HUES48 (cell line): ENCODE results near the gene RFX2.

Source experiments
- H3K27ac ChIP-seq: one replicate; pipeline ENCODE4 v1.7.0; 2013; ENCODE audit warnings: low read depth, low read length, inconsistent platforms
- H3K27me3 ChIP-seq: 2 replicates; pipeline ENCODE4 v1.6.1; 2013; ENCODE audit warnings: mild to moderate bottlenecking, low read length; ENCODE audit not compliant: control insufficient read depth, insufficient read depth
- H3K36me3 ChIP-seq: 2 replicates; pipeline ENCODE4 v1.6.1; 2013; ENCODE audit warnings: low read length; ENCODE audit not compliant: control insufficient read depth, insufficient read depth
- H3K4me1 ChIP-seq: 2 replicates; pipeline ENCODE4 v1.6.1; 2013; ENCODE audit warnings: mild to moderate bottlenecking, low read length; ENCODE audit not compliant: control insufficient read depth, insufficient read depth
- H3K4me3 ChIP-seq: 2 replicates; pipeline ENCODE4 v1.5.1; 2013; ENCODE audit warnings: mild to moderate bottlenecking, low read depth, low read length
- H3K9ac ChIP-seq: 2 replicates; pipeline ENCODE4 v1.6.1; 2013; ENCODE audit warnings: mild to moderate bottlenecking, low read depth, low read length, moderate library complexity
- H3K9me3 ChIP-seq: 2 replicates; pipeline ENCODE4 v1.6.1; 2013; ENCODE audit warnings: low read length; ENCODE audit not compliant: control insufficient read depth, insufficient read depth

Gene RFX2

GRCh38 chr19:6045108-6045507 lies 65.2 kb downstream of the RFX2 start:
- H3K27me3 ChIP-seq = no peaks in the 10 kb centered on the region
- H3K4me3 ChIP-seq = no peak overlapping the region
- H3K9ac ChIP-seq = no peak overlapping the region; the same call in 1 of the 2 replicates
- H3K36me3 ChIP-seq = no peaks in the 10 kb centered on the region
- no peak overlapping the region for H3K27ac ChIP-seq
- H3K4me1 ChIP-seq = peaks cover 8% of the 10 kb centered on the region
- H3K9me3 ChIP-seq = no peaks in the 10 kb centered on the region

GRCh38 chr19:6044056-6044805 lies 66.1 kb downstream of the RFX2 start:
- no peak overlapping the region for H3K9ac ChIP-seq

GRCh38 chr19:6042776-6043726 lies 67.2 kb downstream of the RFX2 start:
- no peak overlapping the region for H3K4me3 ChIP-seq
- H3K27me3 ChIP-seq = no peaks in the 10 kb centered on the region
- H3K36me3 ChIP-seq = no peaks in the 10 kb centered on the region
- H3K4me1 ChIP-seq = peaks cover 4% of the 10 kb centered on the region
- H3K9ac ChIP-seq = no peak overlapping the region
- no peak overlapping the region for H3K27ac ChIP-seq
- H3K9me3 ChIP-seq = no peaks in the 10 kb centered on the region

More at GRCh38 chr19:6044056-6044805, 66.1 kb downstream of the RFX2 start:
- Histone ChIP-seq H3K36me3 (no peaks in the 10 kb centered on the region), H3K27ac (no peak overlapping the region), H3K4me3 (no peak overlapping the region), H3K27me3 (no peaks in the 10 kb centered on the region), H3K9me3 (no peaks in the 10 kb centered on the region), H3K4me1 (peaks cover 8% of the 10 kb centered on the region)

GRCh38 chr19:6041991-6042481 lies 68.3 kb downstream of the RFX2 start:
- Histone ChIP-seq H3K27ac (no peak overlapping the region), H3K9ac (no peak overlapping the region), H3K36me3 (no peaks in the 10 kb centered on the region), H3K9me3 (no peaks in the 10 kb centered on the region), H3K4me3 (no peak overlapping the region), H3K27me3 (no peaks in the 10 kb centered on the region), H3K4me1 (no peaks in the 10 kb centered on the region)

DNA sequence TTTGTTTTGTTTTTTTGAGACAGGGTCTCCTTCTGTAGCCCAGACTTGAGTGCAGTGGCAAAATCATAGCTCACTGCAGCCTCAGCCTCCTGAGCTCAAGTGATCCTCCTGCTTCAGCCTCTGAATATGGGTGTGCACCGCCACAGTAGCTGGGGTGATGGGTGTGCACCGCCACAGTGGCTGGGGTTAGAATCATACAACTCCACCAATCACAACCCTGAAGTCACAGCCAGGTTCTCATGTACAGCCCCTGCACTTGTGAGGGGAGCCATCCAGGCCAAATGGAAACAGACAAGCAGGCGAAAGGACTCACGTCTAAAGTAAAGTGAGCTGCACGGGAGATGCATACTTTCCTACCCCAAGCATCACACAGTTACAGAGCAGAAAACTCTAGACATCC lies 69.2 kb downstream of the RFX2 start:
- Histone ChIP-seq H3K27me3 (no peaks in the 10 kb centered on the region), H3K9ac (no peak overlapping the region), H3K4me1 (no peaks in the 10 kb centered on the region)

GRCh38 chr19:6039566-6040225 lies 70.6 kb downstream of the RFX2 start:
- H3K27ac ChIP-seq = no peak overlapping the region

More for the DNA sequence above, 69.2 kb downstream of the RFX2 start:
- Histone ChIP-seq H3K9me3 (no peaks in the 10 kb centered on the region), H3K27ac (no peak overlapping the region), H3K36me3 (no peaks in the 10 kb centered on the region), H3K4me3 (no peak overlapping the region)

DNA sequence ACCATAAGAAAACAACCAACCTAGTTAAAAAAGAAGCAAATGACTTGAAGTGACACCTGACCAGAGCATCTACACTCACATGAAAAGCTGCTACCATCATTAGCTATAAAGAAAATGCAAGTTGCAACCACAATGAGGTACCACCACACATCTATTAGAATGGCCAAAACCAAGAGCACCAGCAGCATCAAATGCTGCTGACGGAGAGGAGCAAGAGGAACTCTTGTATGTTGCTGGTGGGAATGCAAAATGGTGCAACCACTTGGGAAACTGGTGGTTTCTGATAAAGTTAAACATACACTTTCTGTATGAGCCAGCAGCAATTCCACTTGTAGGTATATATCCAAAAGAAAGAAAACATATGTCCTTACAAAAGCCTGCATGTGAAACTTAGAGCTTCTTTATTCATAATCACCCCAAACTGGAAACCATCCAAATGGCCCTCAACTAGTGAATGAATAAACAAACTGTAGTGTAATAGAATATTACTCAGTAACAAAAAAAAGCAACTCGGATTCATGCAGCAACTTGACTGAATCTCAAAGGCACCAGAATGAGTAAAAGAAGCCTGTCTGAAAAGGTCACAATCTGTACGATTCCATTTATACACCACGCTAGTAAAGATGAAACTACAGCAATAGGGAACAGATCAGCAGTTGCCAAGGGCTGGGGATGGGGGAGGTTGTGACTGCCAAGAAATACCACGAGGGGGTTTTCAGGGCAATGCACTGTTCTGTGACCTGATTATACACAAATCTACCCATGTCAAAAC lies 71.5 kb downstream of the RFX2 start:
- no peaks in the 10 kb centered on the region for H3K9me3 ChIP-seq
- H3K36me3 ChIP-seq = no peaks in the 10 kb centered on the region
- no peak overlapping the region for H3K9ac ChIP-seq
- H3K4me3 ChIP-seq = no peak overlapping the region
- no peaks in the 10 kb centered on the region for H3K27me3 ChIP-seq
- H3K4me1 ChIP-seq = no peaks in the 10 kb centered on the region
- H3K27ac ChIP-seq = no peak overlapping the region

More at GRCh38 chr19:6039566-6040225, 70.6 kb downstream of the RFX2 start:
- Histone ChIP-seq H3K9me3 (no peaks in the 10 kb centered on the region), H3K4me1 (no peaks in the 10 kb centered on the region), H3K27me3 (no peaks in the 10 kb centered on the region), H3K36me3 (no peaks in the 10 kb centered on the region), H3K4me3 (no peak overlapping the region), H3K9ac (no peak overlapping the region)

DNA sequence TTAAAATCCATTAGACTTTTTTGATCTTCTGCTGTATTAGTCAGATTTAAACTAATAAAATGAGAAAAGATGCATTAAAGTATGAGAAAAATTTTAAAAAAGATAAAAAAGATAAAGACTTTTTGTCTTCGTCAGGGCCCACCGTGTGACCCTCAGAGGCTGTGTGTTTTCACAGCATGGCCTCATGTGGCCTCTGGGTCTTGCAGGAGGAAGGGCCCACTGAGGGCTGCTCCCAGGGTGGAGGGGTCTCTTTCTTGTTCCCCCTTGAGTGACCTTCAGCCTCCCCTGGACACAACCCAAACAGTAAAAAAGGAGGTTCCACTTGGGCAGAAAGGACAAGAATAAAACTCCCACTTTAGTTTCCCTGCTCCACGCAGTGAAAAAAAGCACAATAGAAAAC lies 75.3 kb downstream of the RFX2 start:
- Histone ChIP-seq H3K4me3 (no peak overlapping the region), H3K4me1 (no peaks in the 10 kb centered on the region), H3K9me3 (no peaks in the 10 kb centered on the region), H3K9ac (no peak overlapping the region), H3K27me3 (no peaks in the 10 kb centered on the region), H3K27ac (no peak overlapping the region), H3K36me3 (no peaks in the 10 kb centered on the region)

GRCh38 chr19:6034512-6034911 lies 75.8 kb downstream of the RFX2 start:
- Histone ChIP-seq H3K27ac (no peak overlapping the region), H3K4me1 (no peaks in the 10 kb centered on the region), H3K4me3 (no peak overlapping the region), H3K9me3 (no peaks in the 10 kb centered on the region), H3K9ac (no peak overlapping the region), H3K27me3 (no peaks in the 10 kb centered on the region), H3K36me3 (no peaks in the 10 kb centered on the region)

- Histone ChIP-seq H3K36me3 (no peaks in the 10 kb centered on the region), H3K4me1 (no peaks in the 10 kb centered on the region), H3K9me3 (no peaks in the 10 kb centered on the region), H3K27me3 (no peaks in the 10 kb centered on the region), H3K27ac (no peak overlapping the region), H3K4me3 (no peak overlapping the region), H3K9ac (no peak overlapping the region)
These were observed 76.5 kb downstream of the RFX2 start for GRCh38 chr19:6033744-6034264.
